Lung (tissue), 12 donors: ENCODE results near the gene SLC9A9. TPM values are rescaled to one million over a fixed set of nuclear protein-coding genes. Genes with fewer than 3 reads are reported as not detected.

ENCODE experiments used
- ATAC-seq: fragments of 200-7000 bp; cut with Tn5 transposase; one replicate; pipeline ENCODE4 v1.9.1; 2020; ENCODE audit warnings: moderate number of reproducible peaks; ENCODE audit not compliant: insufficient read depth, low FRiP score
- DNase-seq, 3 donors: peaks; one replicate each; pipeline ENCODE4 v3.0.0-alpha.2; 2013 to 2017
- H3K27ac ChIP-seq, 2 donors: one replicate each; pipeline ENCODE4 v1.5.1; 2013; ENCODE audit warnings: mild to moderate bottlenecking in 2 of 2, moderate library complexity in 2 of 2, control low read depth in 1 of 2, inconsistent platforms in 1 of 2, low read depth in 1 of 2, low read length in 1 of 2
- H3K27me3 ChIP-seq, 3 donors: one replicate each; pipeline ENCODE4 v1.5.1; 2013; ENCODE audit warnings: low read length in 2 of 3; ENCODE audit not compliant: control insufficient read depth in 3 of 3, insufficient read depth in 3 of 3
- H3K36me3 ChIP-seq, 4 donors: one replicate each; pipeline ENCODE4 v1.5.1; 2013; ENCODE audit warnings: low read length in 4 of 4, mild to moderate bottlenecking in 1 of 4, moderate library complexity in 1 of 4; ENCODE audit not compliant: control insufficient read depth in 4 of 4, insufficient read depth in 4 of 4
- H3K4me1 ChIP-seq, 5 donors: one replicate each; pipeline ENCODE4 v1.5.1; 2013; ENCODE audit warnings: low read length in 5 of 5, mild to moderate bottlenecking in 2 of 5, moderate library complexity in 1 of 5; ENCODE audit not compliant: control insufficient read depth in 5 of 5, insufficient read depth in 5 of 5
- H3K4me3 ChIP-seq: one replicate; pipeline ENCODE4 v1.5.1; 2013; ENCODE audit warnings: mild to moderate bottlenecking, control low read depth, moderate library complexity
- H3K9ac ChIP-seq, 2 donors: one replicate each; pipeline ENCODE4 v1.5.1; 2013; ENCODE audit warnings: low read length in 2 of 2, control low read depth in 1 of 2; ENCODE audit not compliant: insufficient read depth in 1 of 2
- H3K9me3 ChIP-seq, 4 donors: one replicate each; pipeline ENCODE4 v1.5.1; 2013; ENCODE audit warnings: low read length in 3 of 4, mild to moderate bottlenecking in 1 of 4, moderate library complexity in 1 of 4; ENCODE audit not compliant: control insufficient read depth in 4 of 4, insufficient read depth in 3 of 4
- WGBS, 2 donors: extraction: QIAGEN DNeasy Blood & Tissue Kit; methylation state at CpG; one replicate each; pipeline ENCODE4 v1.1.7; 2013; 5-methylcytosine and 5-hydroxymethylcytosine counted together
- polyA plus RNA-seq, 2 donors: library from polyadenylated mRNA; stranded (reverse); fragments of 200-250 nt; gene quantifications; one replicate each; pipeline ENCODE4 v1.2.1, GENCODE V29; 2013
- total RNA-seq, 2 donors: library from RNA; depleted of rRNA in 1 of 2; stranded (reverse); fragments of >200 nt in 1 of 2; gene quantifications; one replicate each; pipeline ENCODE4 v1.2.1, GENCODE V29; 2014 to 2021
- TF ChIP-seq, protein P1 (sequence below): IDR thresholded peaks from 2 replicates; pipeline ENCODE4 v1.5.1; 2012; ENCODE audit warnings: mild to moderate bottlenecking; ENCODE audit errors: control extremely low read depth, extremely low read depth
- donor health status: control.
- donor health status: control.
- donor health status: Bipolar disorder and iron deficiency.
- donor health status: healthy.
- donor health status: DM: yes; HTN: yes; CAD: no.

The SLC9A9 gene
- total and polyA plus RNA-seq, 4 donors, result 2.2 to 66.3 (median 8.2) TPM

DNA sequence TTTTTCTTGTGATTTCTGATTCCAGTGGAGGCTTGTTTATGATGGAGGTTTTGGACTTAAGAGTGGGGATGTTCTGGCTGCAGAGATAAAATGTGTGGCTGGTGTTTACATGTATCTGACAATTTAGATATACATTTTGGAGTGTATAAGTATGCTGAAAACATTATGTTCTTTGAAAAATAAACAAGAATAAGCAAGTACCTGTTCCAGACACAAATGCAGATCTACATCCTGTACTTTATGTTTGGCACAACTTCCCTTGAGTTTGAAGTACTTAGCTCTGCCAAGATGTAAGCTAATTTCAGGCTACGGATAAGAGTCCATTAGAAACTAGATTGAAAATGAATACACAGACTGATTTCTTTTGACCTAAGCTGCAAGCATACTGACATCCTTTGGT is 451.5 kb downstream of the SLC9A9 start:
- TF ChIP-seq, protein P1, sequence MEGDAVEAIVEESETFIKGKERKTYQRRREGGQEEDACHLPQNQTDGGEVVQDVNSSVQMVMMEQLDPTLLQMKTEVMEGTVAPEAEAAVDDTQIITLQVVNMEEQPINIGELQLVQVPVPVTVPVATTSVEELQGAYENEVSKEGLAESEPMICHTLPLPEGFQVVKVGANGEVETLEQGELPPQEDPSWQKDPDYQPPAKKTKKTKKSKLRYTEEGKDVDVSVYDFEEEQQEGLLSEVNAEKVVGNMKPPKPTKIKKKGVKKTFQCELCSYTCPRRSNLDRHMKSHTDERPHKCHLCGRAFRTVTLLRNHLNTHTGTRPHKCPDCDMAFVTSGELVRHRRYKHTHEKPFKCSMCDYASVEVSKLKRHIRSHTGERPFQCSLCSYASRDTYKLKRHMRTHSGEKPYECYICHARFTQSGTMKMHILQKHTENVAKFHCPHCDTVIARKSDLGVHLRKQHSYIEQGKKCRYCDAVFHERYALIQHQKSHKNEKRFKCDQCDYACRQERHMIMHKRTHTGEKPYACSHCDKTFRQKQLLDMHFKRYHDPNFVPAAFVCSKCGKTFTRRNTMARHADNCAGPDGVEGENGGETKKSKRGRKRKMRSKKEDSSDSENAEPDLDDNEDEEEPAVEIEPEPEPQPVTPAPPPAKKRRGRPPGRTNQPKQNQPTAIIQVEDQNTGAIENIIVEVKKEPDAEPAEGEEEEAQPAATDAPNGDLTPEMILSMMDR, result no peak
- no peaks in the 10 kb centered on the region for H3K27me3 ChIP-seq
- 50 to 71% methylated on average over 1 of the region's 1 CpG for WGBS, 2 donors

DNA sequence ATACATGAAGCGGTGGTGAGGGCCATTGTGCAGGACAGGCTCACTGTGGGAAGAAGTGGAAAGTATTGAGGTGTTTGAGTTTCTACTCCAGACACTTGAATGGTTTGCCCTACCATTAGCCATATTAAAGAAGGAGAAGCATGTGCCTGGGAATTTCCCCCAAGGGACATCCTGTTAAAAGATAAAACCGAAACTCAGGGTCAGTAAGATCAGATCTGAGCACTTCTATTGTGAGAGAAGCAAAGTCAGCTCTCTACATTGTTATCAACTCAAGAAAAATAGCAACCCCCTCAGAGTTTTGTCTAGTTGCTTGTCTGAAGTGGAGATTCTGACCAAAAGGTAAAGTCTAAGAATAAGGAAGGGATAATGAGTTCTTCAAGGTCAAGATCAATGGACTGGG is 458.9 kb downstream of the SLC9A9 start:
- TF ChIP-seq, protein P1, result no peak
- WGBS, 2 donors, result 91 to 96% methylated on average over 2 of the region's 2 CpGs
- no peak for DNase-seq
- H3K36me3 ChIP-seq, result no peaks in the 10 kb centered on the region
- H3K27me3 ChIP-seq, result no peaks in the 10 kb centered on the region
- H3K9ac ChIP-seq, result no peak overlapping the region
- no peak overlapping the region for H3K27ac ChIP-seq
- ATAC-seq, result no peak
- H3K4me3 ChIP-seq, result no peak overlapping the region
- H3K4me1 ChIP-seq, result peaks cover 0 to 2% (median 0%) of the 10 kb centered on the region in 5 donors
- H3K9me3 ChIP-seq, result peaks cover 0 to 4% (median 0%) of the 10 kb centered on the region in 4 donors

More for the DNA sequence above, 451.5 kb downstream of the SLC9A9 start:
- Histone ChIP-seq H3K4me3 (no peak overlapping the region), H3K27ac (no peak overlapping the region), H3K4me1 (no peaks in the 10 kb centered on the region), H3K36me3 (no peaks in the 10 kb centered on the region), H3K9me3 (no peaks in the 10 kb centered on the region), H3K9ac (no peak overlapping the region)
- DNase-seq (peak in 1 of 3 donors; percentile 44), ATAC-seq (no peak)

DNA sequence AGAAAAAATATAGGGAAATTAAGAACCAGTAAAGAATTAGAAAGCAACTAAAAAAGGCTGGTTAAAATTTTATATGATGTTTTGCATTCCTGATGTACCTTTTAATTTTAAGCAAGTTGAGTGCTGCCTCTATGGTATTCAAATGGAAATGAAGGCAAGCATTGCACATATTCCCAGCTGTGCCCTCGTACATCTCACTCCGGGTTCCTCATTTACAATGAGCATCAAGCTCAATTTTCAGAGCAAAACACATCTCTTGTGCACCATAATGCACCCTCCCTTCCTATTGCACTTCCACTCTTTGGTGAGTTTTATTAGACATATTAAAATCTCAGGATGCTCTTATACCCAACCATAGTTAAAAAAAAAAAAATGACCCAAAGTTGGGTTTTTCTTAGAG is 460.8 kb downstream of the SLC9A9 start:
- H3K9ac ChIP-seq, result no peak overlapping the region
- ATAC-seq, result no peak
- H3K36me3 ChIP-seq, result no peaks in the 10 kb centered on the region
- no peaks in the 10 kb centered on the region for H3K27me3 ChIP-seq
- no peak overlapping the region for H3K27ac ChIP-seq
- peaks cover 0 to 4% (median 0%) of the 10 kb centered on the region in 4 donors for H3K9me3 ChIP-seq
- WGBS, 2 donors, result 95 to 98% methylated on average over 2 of the region's 2 CpGs
- no peak for DNase-seq
- TF ChIP-seq, protein P1, result no peak
- no peak overlapping the region for H3K4me3 ChIP-seq
- peaks cover 0 to 6% (median 0%) of the 10 kb centered on the region in 5 donors for H3K4me1 ChIP-seq

DNA sequence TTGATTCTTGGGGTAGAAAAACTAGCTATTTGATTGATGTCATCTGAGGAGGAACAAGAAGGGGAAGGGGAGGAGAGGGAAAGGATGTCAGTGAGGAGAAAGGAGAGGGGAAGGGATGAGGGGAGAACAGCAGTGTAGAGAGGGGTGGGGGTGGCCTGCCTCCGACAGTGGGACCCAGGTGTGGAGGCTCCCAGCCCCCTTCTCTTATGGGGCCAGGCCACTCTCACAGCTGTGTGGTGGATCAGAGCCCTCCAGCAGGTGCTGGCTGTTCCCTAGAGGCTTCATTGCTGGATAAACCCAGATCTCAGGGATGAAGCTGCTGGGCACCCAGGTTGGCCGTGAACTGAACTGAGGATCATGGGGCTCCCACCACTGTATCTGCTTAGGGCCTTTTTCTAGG is 464.2 kb downstream of the SLC9A9 start:
- Histone ChIP-seq H3K27me3 (no peaks in the 10 kb centered on the region), H3K36me3 (no peaks in the 10 kb centered on the region), H3K9me3 (no peaks in the 10 kb centered on the region), H3K4me1 (peaks cover 0 to 9% (median 2%) of the 10 kb centered on the region in 5 donors), H3K4me3 (no peak overlapping the region), H3K9ac (no peak overlapping the region), H3K27ac (no peak overlapping the region)
- no peak for DNase-seq
- ATAC-seq, result no peak
- 96 to 97% methylated on average over 2 of the region's 2 CpGs for WGBS, 2 donors
- TF ChIP-seq, protein P1, result no peak
